ENCODE measurements around the gene TBC1D12.

TBC1D12 gene

DNA sequence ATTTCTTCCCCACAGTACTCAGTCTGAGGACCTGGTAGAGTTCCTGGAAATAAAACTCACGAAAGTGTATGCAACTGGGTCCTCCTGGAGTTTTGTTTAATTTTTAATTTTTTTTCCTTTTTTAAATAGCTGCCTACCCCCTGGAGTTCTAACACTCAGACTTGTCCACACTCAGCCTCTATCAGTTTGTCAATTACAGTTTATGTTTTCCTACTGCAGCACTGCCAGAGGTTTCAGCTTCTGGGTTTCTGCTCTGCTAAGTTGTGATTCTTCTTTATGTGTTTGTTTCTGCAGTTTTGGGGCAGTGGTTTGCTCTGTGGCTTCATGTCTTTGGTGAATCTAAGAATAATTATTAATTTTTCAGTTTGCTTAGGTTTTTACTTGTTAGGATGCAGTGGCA lies 59.2 kb downstream of the TBC1D12 start:
- no peaks in the 10 kb centered on the region for H3K27me3 Mint-ChIP-seq
- no peak overlapping the region for H3K4me3 Mint-ChIP-seq
- no peak for ATAC-seq
- peaks cover 74% of the 10 kb centered on the region for H3K36me3 Mint-ChIP-seq
- H3K27ac Mint-ChIP-seq, result no peak overlapping the region
- peaks cover 15% of the 10 kb centered on the region for H3K9me3 Mint-ChIP-seq
- H3K4me1 Mint-ChIP-seq, result peaks cover 5% of the 10 kb centered on the region

DNA sequence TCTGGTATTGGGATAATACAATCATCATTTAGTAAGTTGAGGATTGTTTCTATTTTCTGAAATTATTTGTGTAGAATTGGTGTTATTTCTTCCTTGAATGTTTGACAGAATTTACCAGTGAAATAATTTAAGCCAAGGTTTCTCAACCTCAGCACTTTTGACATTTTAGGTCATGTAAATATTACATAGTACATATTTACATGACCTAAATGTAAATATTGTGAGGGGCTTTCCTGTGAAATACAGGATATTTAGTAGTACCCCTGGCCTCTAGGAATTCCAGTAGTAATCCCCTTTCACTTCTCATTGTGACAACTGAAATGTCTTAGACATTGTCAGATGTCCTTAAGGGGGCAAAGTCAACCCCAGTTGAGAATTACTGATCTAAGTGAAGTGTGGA lies 59.8 kb downstream of the TBC1D12 start:
- no peak for ATAC-seq
- Mint-ChIP-seq H3K27me3 (no peaks in the 10 kb centered on the region), H3K36me3 (peaks cover 68% of the 10 kb centered on the region), H3K9me3 (peaks cover 12% of the 10 kb centered on the region), H3K27ac (no peak overlapping the region), H3K4me1 (peaks cover 5% of the 10 kb centered on the region), H3K4me3 (no peak overlapping the region)

GRCh38 chr10:94465684-94466083 lies 63.3 kb downstream of the TBC1D12 start:
- no peaks in the 10 kb centered on the region for H3K27me3 Mint-ChIP-seq
- no peak overlapping the region for H3K27ac Mint-ChIP-seq
- no peak for ATAC-seq

GRCh38 chr10:94481410-94481809 lies 79.1 kb downstream of the TBC1D12 start:
- Mint-ChIP-seq H3K4me1 (peaks cover 26% of the 10 kb centered on the region), H3K36me3 (peaks cover 64% of the 10 kb centered on the region), H3K4me3 (no peak overlapping the region), H3K27me3 (no peaks in the 10 kb centered on the region), H3K9me3 (peaks cover 6% of the 10 kb centered on the region), H3K27ac (no peak overlapping the region)
- no peak for ATAC-seq

More at GRCh38 chr10:94465684-94466083, 63.3 kb downstream of the TBC1D12 start:
- no peaks in the 10 kb centered on the region for H3K4me1 Mint-ChIP-seq
- peaks cover 41% of the 10 kb centered on the region for H3K36me3 Mint-ChIP-seq
- H3K4me3 Mint-ChIP-seq, result no peak overlapping the region
- H3K9me3 Mint-ChIP-seq, result peaks cover 5% of the 10 kb centered on the region

GRCh38 chr10:94483970-94484369 lies 81.6 kb downstream of the TBC1D12 start:
- Mint-ChIP-seq H3K27ac (no peak overlapping the region), H3K27me3 (no peaks in the 10 kb centered on the region), H3K4me1 (peaks cover 28% of the 10 kb centered on the region), H3K9me3 (peaks cover 10% of the 10 kb centered on the region), H3K36me3 (peaks cover 61% of the 10 kb centered on the region), H3K4me3 (no peak overlapping the region)
- ATAC-seq, result no peak

GRCh38 chr10:94485094-94485493 lies 82.8 kb downstream of the TBC1D12 start:
- H3K9me3 Mint-ChIP-seq, result peaks cover 10% of the 10 kb centered on the region

GRCh38 chr10:94487575-94487974 lies 85.2 kb downstream of the TBC1D12 start:
- no peaks in the 10 kb centered on the region for H3K27me3 Mint-ChIP-seq
- H3K4me3 Mint-ChIP-seq, result no peak overlapping the region
- peaks cover 53% of the 10 kb centered on the region for H3K36me3 Mint-ChIP-seq
- no peak overlapping the region for H3K27ac Mint-ChIP-seq
- H3K9me3 Mint-ChIP-seq, result peaks cover 10% of the 10 kb centered on the region
- H3K4me1 Mint-ChIP-seq, result peaks cover 17% of the 10 kb centered on the region
- no peak for ATAC-seq

More at GRCh38 chr10:94485094-94485493, 82.8 kb downstream of the TBC1D12 start:
- no peak overlapping the region for H3K27ac Mint-ChIP-seq
- no peak for ATAC-seq
- H3K27me3 Mint-ChIP-seq, result no peaks in the 10 kb centered on the region
- peaks cover 28% of the 10 kb centered on the region for H3K4me1 Mint-ChIP-seq
- no peak overlapping the region for H3K4me3 Mint-ChIP-seq
- H3K36me3 Mint-ChIP-seq, result peaks cover 60% of the 10 kb centered on the region

- Mint-ChIP-seq H3K9me3 (peaks cover 4% of the 10 kb centered on the region), H3K4me3 (no peak overlapping the region), H3K4me1 (peaks cover 17% of the 10 kb centered on the region), H3K27ac (no peak overlapping the region), H3K36me3 (peaks cover 37% of the 10 kb centered on the region), H3K27me3 (no peaks in the 10 kb centered on the region)
- ATAC-seq, result no peak
These were observed 86.8 kb downstream of the TBC1D12 start for GRCh38 chr10:94489107-94489506.

GRCh38 chr10:94489976-94490788 lies 87.8 kb downstream of the TBC1D12 start:
- no peak overlapping the region for H3K27ac Mint-ChIP-seq
- no peak for ATAC-seq
- H3K9me3 Mint-ChIP-seq, result peaks cover 4% of the 10 kb centered on the region
- H3K27me3 Mint-ChIP-seq, result no peaks in the 10 kb centered on the region
- H3K4me3 Mint-ChIP-seq, result no peak overlapping the region
- peaks cover 14% of the 10 kb centered on the region for H3K4me1 Mint-ChIP-seq
- peaks cover 27% of the 10 kb centered on the region for H3K36me3 Mint-ChIP-seq

GRCh38 chr10:94490789-94491039 lies 88.4 kb downstream of the TBC1D12 start:
- Mint-ChIP-seq H3K36me3 (peaks cover 21% of the 10 kb centered on the region), H3K9me3 (peaks cover 4% of the 10 kb centered on the region), H3K27ac (no peak overlapping the region), H3K4me3 (no peak overlapping the region), H3K4me1 (peaks cover 9% of the 10 kb centered on the region), H3K27me3 (no peaks in the 10 kb centered on the region)
- no peak for ATAC-seq

DNA sequence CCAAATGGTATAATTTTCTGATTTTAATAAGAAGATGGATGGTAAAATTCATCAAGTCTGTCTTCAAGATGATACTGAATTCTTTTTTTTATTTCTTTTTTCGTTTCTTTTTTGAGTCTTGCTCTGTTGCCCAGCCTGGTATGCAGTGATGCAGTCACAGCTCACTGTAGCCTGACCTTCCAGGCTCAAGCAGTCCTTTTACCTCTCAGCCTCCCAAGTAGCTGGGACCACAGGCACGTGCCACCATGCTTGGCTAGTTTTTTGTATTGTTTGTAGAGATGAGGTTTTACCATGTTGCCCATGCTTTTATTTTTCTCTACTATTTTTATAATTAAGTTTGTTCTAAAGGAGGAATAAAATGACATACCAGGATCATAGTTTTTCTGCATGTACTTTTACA lies 91.1 kb downstream of the TBC1D12 start:
- Mint-ChIP-seq H3K36me3 (no peaks in the 10 kb centered on the region), H3K4me1 (peaks cover 5% of the 10 kb centered on the region), H3K27ac (no peak overlapping the region), H3K9me3 (no peaks in the 10 kb centered on the region), H3K4me3 (no peak overlapping the region), H3K27me3 (no peaks in the 10 kb centered on the region)
- no peak for ATAC-seq

- ATAC-seq, result no peak
- no peak overlapping the region for H3K27ac Mint-ChIP-seq
- H3K9me3 Mint-ChIP-seq, result no peaks in the 10 kb centered on the region
- peaks cover 5% of the 10 kb centered on the region for H3K4me1 Mint-ChIP-seq
- H3K27me3 Mint-ChIP-seq, result no peaks in the 10 kb centered on the region
- H3K4me3 Mint-ChIP-seq, result no peak overlapping the region
- peaks cover 13% of the 10 kb centered on the region for H3K36me3 Mint-ChIP-seq
These were observed 93.7 kb downstream of the TBC1D12 start for GRCh38 chr10:94496010-94496409.

- Mint-ChIP-seq H3K27me3 (no peaks in the 10 kb centered on the region), H3K4me3 (no peak overlapping the region), H3K4me1 (peaks cover 5% of the 10 kb centered on the region), H3K27ac (no peak overlapping the region), H3K36me3 (peaks cover 13% of the 10 kb centered on the region), H3K9me3 (no peaks in the 10 kb centered on the region)
- ATAC-seq, result no peak
These were observed 94.3 kb downstream of the TBC1D12 start for GRCh38 chr10:94496646-94497045.

- no peak overlapping the region for H3K27ac Mint-ChIP-seq
- peaks cover 5% of the 10 kb centered on the region for H3K4me1 Mint-ChIP-seq
- H3K27me3 Mint-ChIP-seq, result no peaks in the 10 kb centered on the region
- H3K36me3 Mint-ChIP-seq, result peaks cover 19% of the 10 kb centered on the region
- H3K9me3 Mint-ChIP-seq, result no peaks in the 10 kb centered on the region
- no peak overlapping the region for H3K4me3 Mint-ChIP-seq
- no peak for ATAC-seq
These were observed 97.7 kb downstream of the TBC1D12 start for GRCh38 chr10:94500063-94500462.

- no peaks in the 10 kb centered on the region for H3K27me3 Mint-ChIP-seq
- H3K27ac Mint-ChIP-seq, result no peak overlapping the region
- H3K9me3 Mint-ChIP-seq, result no peaks in the 10 kb centered on the region
- peaks cover 17% of the 10 kb centered on the region for H3K36me3 Mint-ChIP-seq
- H3K4me3 Mint-ChIP-seq, result no peak overlapping the region
- ATAC-seq, result no peak
- no peaks in the 10 kb centered on the region for H3K4me1 Mint-ChIP-seq
These were observed 119.2 kb downstream of the TBC1D12 start for GRCh38 chr10:94521276-94522250.

Data from stimulated activated memory B cell treated with anti-CD40 and anti-IgM and Interleukin-4, amounts not matched to agents 10 μg/mL and 1 μg/mL and 100 μg/mL, for 72 hours (primary cell).